Effector memory CD4-positive, alpha-beta T cell (primary cell): ENCODE measurements around the gene CYB561D2.

Experiments used
- DNase-seq, 3 donors: peaks; one replicate each; pipeline ENCODE4 v3.0.0-alpha.2; 2020
- H3K27ac ChIP-seq: 2 replicates; pipeline ENCODE4 v1.7.0; 2013; ENCODE audit warnings: mild to moderate bottlenecking, low read length, moderate library complexity; ENCODE audit not compliant: insufficient read depth, poor library complexity, severe bottlenecking
- H3K27me3 ChIP-seq: replicated peaks from 2 replicates; pipeline ENCODE4 v1.7.0; 2013; ENCODE audit warnings: mild to moderate bottlenecking, low read length; ENCODE audit not compliant: insufficient read depth, control insufficient read depth, poor library complexity, severe bottlenecking
- H3K36me3 ChIP-seq: 2 replicates; pipeline ENCODE4 v1.7.0; 2013; ENCODE audit warnings: mild to moderate bottlenecking, low read length, moderate library complexity; ENCODE audit not compliant: control insufficient read depth, insufficient read depth
- H3K4me1 ChIP-seq: 2 replicates; pipeline ENCODE4 v1.7.0; 2013; ENCODE audit warnings: low read length, mild to moderate bottlenecking; ENCODE audit not compliant: control insufficient read depth, insufficient read depth, poor library complexity, severe bottlenecking
- H3K4me3 ChIP-seq: 2 replicates; pipeline ENCODE4 v1.7.0; 2013; ENCODE audit warnings: low read length, low read depth, mild to moderate bottlenecking; ENCODE audit not compliant: insufficient read depth, poor library complexity, severe bottlenecking
- H3K9me3 ChIP-seq: 2 replicates; pipeline ENCODE4 v1.7.0; 2013; ENCODE audit warnings: mild to moderate bottlenecking, low read length, moderate library complexity; ENCODE audit not compliant: control insufficient read depth

The CYB561D2 gene

DNA sequence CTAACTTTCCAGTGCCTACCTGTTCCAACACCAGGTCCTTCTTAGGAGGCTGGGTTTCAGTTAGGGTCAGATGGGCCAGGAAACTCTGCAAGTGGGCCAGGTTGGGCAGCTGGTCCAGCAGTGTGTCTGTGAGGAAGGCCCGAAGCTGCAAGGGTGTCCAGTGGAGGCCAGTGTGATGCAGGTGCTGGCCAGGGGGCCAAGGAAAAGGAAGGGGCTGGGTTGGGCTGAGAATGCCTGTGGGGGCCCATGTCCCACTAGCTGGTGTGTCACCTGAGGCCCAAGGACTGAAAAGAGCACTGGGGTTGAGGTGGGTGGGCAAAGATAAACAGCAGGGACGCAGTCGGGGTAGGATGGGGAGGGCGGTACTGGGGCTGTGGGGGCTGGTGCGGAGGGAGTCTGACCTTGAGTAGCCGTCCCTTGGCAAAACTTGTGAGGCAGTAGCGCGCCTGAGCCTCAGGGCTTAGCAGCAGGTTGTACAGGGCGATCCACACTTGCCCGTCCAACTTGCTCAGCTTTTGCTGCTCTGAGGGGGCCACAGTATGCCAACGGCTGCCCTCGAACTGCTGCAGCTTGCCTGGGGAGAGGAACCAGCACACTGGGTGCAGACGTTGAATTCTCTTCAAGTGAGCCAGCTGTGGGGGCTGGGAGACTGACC is 8.5 kb upstream of the CYB561D2 start:
- Histone ChIP-seq H3K36me3 (no peaks in the 10 kb centered on the region), H3K4me3 (no peak overlapping the region), H3K27ac (no peak overlapping the region), H3K4me1 (peaks cover 43% of the 10 kb centered on the region), H3K9me3 (no peaks in the 10 kb centered on the region), H3K27me3 (no peaks in the 10 kb centered on the region)
- DNase-seq = no peak

DNA sequence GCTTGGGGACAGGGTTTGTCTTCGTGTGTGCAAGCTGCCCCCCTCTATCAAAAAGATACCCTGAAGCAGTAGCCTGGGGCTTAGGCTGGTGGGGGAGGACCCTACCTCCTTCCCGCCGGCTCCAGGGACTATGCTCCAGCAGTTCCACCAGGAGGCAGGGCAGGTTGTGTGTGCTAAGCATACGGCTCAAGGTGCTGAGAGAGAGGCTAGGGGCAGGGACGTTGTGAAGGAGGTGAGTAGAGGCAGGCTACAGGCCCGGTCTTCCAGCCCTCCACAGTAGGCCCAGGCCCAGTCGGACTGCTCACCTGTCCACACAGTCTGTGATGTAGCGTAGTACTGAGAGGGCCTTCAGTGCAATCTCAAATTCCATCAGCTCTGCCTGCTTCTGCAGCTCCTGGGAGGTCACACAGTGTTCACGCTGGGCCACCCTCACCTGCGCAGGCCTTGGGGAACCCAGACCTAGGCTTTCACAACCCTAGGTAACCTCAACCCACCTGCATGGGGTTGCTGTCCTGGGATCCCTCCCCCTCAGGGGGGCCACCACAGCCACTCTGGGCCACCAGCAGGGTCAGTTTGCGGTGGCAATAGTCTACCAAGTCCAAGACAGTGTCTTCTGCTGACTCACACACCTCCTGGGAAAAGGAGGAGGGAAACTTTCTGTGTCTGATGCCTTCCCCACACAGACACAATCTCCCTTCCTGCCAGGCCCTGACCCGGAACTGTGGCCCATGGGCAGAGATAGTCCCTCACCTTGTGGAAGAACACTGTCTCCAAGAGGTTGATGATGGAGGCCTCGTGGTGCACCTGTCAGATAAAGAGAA is 7.6 kb upstream of the CYB561D2 start:
- H3K9me3 ChIP-seq = no peaks in the 10 kb centered on the region
- DNase-seq = no peak
- peaks cover 3% of the 10 kb centered on the region for H3K36me3 ChIP-seq
- peaks cover 46% of the 10 kb centered on the region for H3K4me1 ChIP-seq
- no peak overlapping the region for H3K27ac ChIP-seq
- no peaks in the 10 kb centered on the region for H3K27me3 ChIP-seq
- no peak overlapping the region for H3K4me3 ChIP-seq

DNA sequence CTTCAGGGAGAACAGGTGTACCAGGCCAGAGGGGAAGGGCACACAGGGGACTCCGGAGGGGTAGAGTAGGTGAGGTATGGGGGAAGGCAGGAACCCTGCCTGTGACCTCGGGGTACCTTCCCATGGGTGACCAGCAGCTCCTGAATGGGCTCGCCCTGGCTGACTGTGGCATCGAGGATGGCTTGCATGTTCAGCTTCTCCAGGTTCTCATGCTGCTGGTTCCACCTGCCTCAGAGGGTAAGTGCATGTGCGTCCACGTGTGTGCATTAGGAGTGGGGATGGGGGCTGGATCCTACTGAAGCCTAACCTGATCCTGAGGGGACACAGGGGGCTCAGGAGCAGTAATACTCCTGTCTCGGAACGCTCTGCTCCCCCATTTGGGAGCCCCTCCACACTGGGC is 5.7 kb upstream of the CYB561D2 start:
- no peaks in the 10 kb centered on the region for H3K27me3 ChIP-seq
- peaks cover 16% of the 10 kb centered on the region for H3K36me3 ChIP-seq
- no peaks in the 10 kb centered on the region for H3K9me3 ChIP-seq
- no peak for DNase-seq
- peaks cover 44% of the 10 kb centered on the region for H3K4me1 ChIP-seq
- no peak overlapping the region for H3K4me3 ChIP-seq
- no peak overlapping the region for H3K27ac ChIP-seq

DNA sequence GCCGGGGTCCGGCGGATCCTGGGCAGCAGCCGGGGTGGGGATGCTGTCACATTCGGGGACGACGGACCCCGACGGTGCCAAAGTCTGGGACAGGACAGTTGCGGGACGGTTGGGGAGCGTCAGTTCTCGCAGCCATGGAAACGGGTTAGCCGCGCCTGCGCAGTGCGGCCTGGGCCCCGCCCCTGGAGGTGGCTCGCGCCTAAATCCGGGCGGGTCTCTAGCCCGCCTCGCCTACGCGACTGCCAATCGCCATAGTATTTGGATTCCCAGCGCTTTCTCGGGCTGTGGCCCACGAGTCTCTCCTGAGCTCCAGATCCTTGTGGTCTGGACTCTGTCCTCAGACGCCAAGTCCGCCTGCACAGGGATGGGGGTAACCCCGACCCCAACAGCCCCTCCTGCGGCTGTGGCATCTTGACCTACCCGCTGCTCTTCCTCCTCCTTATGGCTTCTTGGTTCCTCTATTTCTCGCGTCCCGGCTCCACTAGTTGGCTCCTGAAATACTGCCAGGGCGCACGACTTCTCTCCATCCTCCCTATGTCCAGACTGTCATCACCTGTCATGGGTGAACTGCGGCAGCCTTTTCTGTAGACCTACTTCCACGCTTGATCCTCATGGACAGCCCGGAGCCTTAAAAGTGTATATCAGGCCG is 5.0 kb upstream of the CYB561D2 start, which contains the start of gene ZMYND10:
Gene ZMYND10 (minus strand): TSS at position 147 of the 649 bp plus-strand sequence. CDS start 153 bp downstream, outside the sequence.
- peak within 1 kb of the TSS; percentile 33 for H3K4me3 ChIP-seq
- peaks cover 16% of the 10 kb centered on the region for H3K36me3 ChIP-seq
- DNase-seq = peak; percentile 60 to 77 (median 63)
- no peaks in the 10 kb centered on the region for H3K27me3 ChIP-seq
- no peak within 1 kb of the TSS for H3K27ac ChIP-seq
- peaks cover 42% of the 10 kb centered on the region for H3K4me1 ChIP-seq
- H3K9me3 ChIP-seq = no peaks in the 10 kb centered on the region

DNA sequence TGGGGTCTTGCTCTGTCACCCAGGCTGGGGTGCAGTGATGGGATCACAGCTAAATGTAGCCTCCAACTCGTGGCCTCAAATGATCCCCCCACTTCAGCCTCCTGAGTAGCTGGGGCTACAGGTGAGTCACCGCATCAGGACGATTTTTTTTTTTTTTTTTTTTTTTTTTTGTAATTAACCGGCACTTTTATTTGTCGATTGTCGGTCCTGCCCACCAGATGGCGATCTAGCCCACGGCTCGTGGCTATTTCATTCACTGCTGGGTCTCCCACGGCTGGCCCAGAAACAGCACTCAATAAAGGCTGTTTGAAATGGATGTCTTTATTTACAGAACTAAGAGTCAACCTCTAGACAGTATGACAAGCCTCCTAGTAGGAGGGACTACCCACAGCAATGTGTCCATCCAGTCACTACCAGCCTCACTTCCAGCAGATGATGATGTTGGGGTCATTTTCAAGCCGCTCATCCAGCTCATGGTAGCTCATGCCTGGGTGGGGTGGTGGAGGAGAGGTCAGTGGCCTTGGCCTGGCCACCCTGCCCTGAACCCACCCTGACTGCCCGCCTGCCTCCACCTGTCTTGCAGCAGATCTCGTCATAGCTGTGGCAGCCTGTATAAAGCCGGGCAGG is 3.4 kb upstream of the CYB561D2 start:
- H3K4me1 ChIP-seq = peaks cover 44% of the 10 kb centered on the region
- H3K27ac ChIP-seq = no peak overlapping the region
- H3K4me3 ChIP-seq = no peak overlapping the region
- H3K27me3 ChIP-seq = no peaks in the 10 kb centered on the region
- H3K9me3 ChIP-seq = no peaks in the 10 kb centered on the region
- peaks cover 16% of the 10 kb centered on the region for H3K36me3 ChIP-seq
- DNase-seq = peak; percentile 66 to 77 (median 70)

DNA sequence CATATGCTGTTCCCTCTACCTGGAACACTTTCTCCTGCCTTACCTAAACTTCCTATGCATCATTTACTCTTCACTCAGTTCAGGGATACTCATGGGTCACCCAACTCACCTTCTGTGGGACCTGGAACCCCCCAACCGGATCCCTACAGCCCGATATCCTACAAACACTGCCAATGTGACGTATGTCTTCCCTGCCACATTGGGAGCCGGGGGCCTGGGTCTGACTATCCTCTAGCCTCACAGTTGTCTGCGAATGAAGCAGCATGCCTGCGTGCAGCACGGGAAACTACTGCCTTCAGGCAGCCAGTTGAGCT is 492 bp upstream of the CYB561D2 start:
- DNase-seq = no peak
- H3K27me3 ChIP-seq = no peaks in the 10 kb centered on the region
- H3K27ac ChIP-seq = peak overlapping the region; percentile 94
- H3K4me3 ChIP-seq = peak overlapping the region; percentile 81
- no peaks in the 10 kb centered on the region for H3K9me3 ChIP-seq
- H3K36me3 ChIP-seq = peaks cover 42% of the 10 kb centered on the region
- peaks cover 43% of the 10 kb centered on the region for H3K4me1 ChIP-seq

DNA sequence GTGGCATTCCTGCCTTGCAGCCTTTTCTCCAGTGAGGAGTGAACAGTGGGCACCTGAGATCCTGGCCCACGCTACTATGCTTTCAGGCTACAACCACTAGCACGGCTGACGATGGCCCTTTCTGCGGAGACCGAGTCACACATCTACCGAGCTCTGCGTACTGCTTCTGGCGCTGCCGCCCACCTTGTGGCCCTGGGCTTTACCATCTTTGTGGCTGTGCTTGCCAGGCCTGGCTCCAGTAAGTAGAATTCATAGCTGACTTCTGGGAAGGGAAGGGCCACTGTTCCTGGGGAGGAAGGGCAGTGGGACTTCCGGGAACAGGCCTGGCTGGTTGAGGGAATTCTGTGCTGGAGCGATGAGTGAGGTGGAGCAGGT is 648 bp downstream of the CYB561D2 start:
- Histone ChIP-seq H3K9me3 (no peaks in the 10 kb centered on the region), H3K4me1 (peaks cover 36% of the 10 kb centered on the region), H3K27ac (peak overlapping the region; percentile 94), H3K4me3 (peak overlapping the region; percentile 81), H3K36me3 (peaks cover 52% of the 10 kb centered on the region), H3K27me3 (no peaks in the 10 kb centered on the region)
- no peak for DNase-seq

DNA sequence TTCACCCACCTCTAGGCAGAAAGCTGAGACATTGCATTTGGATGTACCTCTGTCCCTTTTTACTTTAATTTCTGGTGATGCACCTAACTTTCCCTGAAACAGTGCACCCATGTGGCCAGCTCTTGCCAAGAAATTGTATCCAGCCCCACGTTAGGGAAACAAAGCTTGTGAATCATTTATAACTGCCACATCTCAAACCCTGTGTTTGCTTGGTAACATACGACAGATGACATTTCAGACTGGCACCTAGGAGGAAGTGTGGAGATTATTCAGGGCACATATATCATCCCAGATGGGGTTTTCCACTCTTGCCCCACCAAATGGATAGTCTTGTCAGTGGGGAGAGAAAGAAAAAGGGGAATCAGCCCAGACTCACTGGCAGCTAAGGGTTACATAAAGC is 2.1 kb downstream of the CYB561D2 start:
- Histone ChIP-seq H3K4me3 (no peak overlapping the region), H3K9me3 (no peaks in the 10 kb centered on the region), H3K36me3 (peaks cover 53% of the 10 kb centered on the region), H3K27ac (no peak overlapping the region), H3K27me3 (no peaks in the 10 kb centered on the region), H3K4me1 (peaks cover 44% of the 10 kb centered on the region)
- no peak for DNase-seq

DNA sequence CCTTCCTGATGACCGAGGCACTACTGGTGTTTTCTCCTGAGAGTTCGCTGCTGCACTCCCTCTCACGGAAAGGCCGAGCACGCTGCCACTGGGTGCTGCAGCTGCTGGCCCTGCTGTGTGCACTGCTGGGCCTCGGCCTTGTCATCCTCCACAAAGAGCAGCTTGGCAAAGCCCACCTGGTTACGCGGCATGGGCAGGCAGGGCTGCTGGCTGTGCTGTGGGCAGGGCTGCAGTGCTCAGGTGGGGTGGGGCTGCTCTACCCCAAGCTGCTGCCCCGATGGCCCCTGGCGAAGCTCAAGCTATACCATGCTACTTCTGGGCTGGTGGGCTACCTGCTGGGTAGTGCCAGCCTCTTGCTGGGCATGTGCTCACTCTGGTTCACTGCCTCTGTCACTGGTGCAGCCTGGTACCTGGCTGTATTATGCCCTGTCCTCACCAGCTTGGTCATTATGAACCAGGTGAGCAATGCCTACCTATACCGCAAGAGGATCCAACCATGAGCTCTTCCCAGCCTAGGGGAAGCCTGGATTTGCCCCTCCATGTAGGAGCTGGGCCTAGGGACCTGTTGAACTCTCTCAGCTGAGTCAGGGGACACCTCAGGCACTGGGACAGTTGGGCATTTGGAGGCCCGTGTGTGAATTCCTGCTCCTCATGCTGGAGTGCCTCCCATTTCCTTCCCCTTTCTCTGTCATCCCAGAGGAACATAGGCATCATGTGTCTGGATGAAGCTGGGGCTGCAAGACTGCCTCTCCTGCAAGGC is 2.8 kb downstream of the CYB561D2 start:
- Histone ChIP-seq H3K27ac (no peak overlapping the region), H3K9me3 (no peaks in the 10 kb centered on the region), H3K36me3 (peaks cover 49% of the 10 kb centered on the region), H3K4me1 (peaks cover 50% of the 10 kb centered on the region), H3K4me3 (no peak overlapping the region), H3K27me3 (no peaks in the 10 kb centered on the region)
- DNase-seq = no peak
